Panc1 (cell line): ENCODE measurements around the gene FBLN1. TPM values are rescaled to one million over a fixed set of nuclear protein-coding genes. Genes with fewer than 3 reads are reported as not detected.

Experiments
- ATAC-seq: fragments of 200-7000 bp; cut with Tn5 transposase; 2 replicates; pipeline ENCODE4 v1.9.1; 2020; ENCODE audit warnings: mild to moderate bottlenecking, moderate library complexity
- BruUV-seq: library from RNA; stranded (reverse); fragments of 400-500 nt; replicated peaks from 2 replicates; lab custom pipeline; 2021; lab: Mats Ljungman, UMichigan
- CTCF ChIA-PET: fragments of 300-600 bp; sonication (Branson Sonifier 250); formaldehyde crosslinking; loops from one replicate; lab custom pipeline; 2022; ENCODE audit warnings: antibody characterized with exemption; lab: Charles Lee
- POLR2A ChIA-PET: fragments of 300-600 bp; sonication (Branson Sonifier 250); formaldehyde crosslinking; loops from one replicate; lab custom pipeline; 2022; ENCODE audit warnings: antibody characterized with exemption; lab: Charles Lee
- DNase-seq: peaks from one replicate; pipeline ENCODE4 v3.0.0-alpha.2; 2010; ENCODE audit warnings: low read depth, low spot score
- H3K27ac ChIP-seq: 2 replicates; pipeline ENCODE4 v1.5.1; 2011; ENCODE audit warnings: mild to moderate bottlenecking, low read length, inconsistent platforms
- H3K27me3 ChIP-seq: fragments of 200-500 bp; sonication (Bioruptor generic); 2 replicates; pipeline ENCODE4 v1.6.0; 2014; ENCODE audit warnings: low read length, inconsistent platforms; ENCODE audit not compliant: control insufficient read depth, insufficient read depth
- H3K36me3 ChIP-seq: fragments of 200-500 bp; sonication (Bioruptor generic); 2 replicates; pipeline ENCODE4 v1.5.1; 2014; ENCODE audit warnings: inconsistent platforms, mild to moderate bottlenecking, low read length, moderate library complexity; ENCODE audit not compliant: control insufficient read depth, insufficient read depth
- H3K4me1 ChIP-seq: 2 replicates; pipeline ENCODE4 v1.5.1; 2011; ENCODE audit warnings: inconsistent platforms, mild to moderate bottlenecking, low read length, moderate library complexity; ENCODE audit not compliant: control insufficient read depth, insufficient read depth
- H3K4me3 ChIP-seq, 2 experiments: 2 replicates each; pipeline ENCODE4 v1.5.1; 2011 to 2012; ENCODE audit warnings: low read depth in 2 of 2, low read length in 2 of 2, mild to moderate bottlenecking in 2 of 2, inconsistent platforms in 1 of 2, moderate library complexity in 1 of 2
- H3K9me3 ChIP-seq: fragments of 200-500 bp; sonication (Bioruptor generic); 2 replicates; pipeline ENCODE4 v1.5.1; 2014; ENCODE audit warnings: low read depth, mild to moderate bottlenecking, inconsistent platforms, low read length, moderate library complexity; ENCODE audit not compliant: control insufficient read depth, insufficient read depth
- POLR2AphosphoS5 ChIP-seq: IDR thresholded peaks from 2 replicates; pipeline ENCODE4 v1.6.1; 2012; ENCODE audit warnings: mild to moderate bottlenecking, low read depth, low read length, moderate library complexity
- SIN3A ChIP-seq: IDR thresholded peaks from 2 replicates; pipeline ENCODE4 v1.6.1; 2012; ENCODE audit warnings: low read depth, mild to moderate bottlenecking, low read length, moderate library complexity, borderline replicate concordance; ENCODE audit not compliant: insufficient read depth
- TCF7L2 ChIP-seq: IDR thresholded peaks from 2 replicates; pipeline ENCODE4 v1.6.1; 2011; ENCODE audit warnings: mild to moderate bottlenecking, low read depth, low read length, inconsistent platforms
- in situ Hi-C: cut with HindIII; loops from 2 replicates; pipeline ENCODE4 v1.10.0; 2016; ENCODE audit warnings: low sequenced_read_pairs, low pct_unique_long_range_greater_than_20kb
- intact Hi-C: fragments of 100-400 bp; cut with micrococcal nuclease; formaldehyde crosslinking; loops from one replicate; pipeline ENCODE4 v1.10.0; 2022; ENCODE audit not compliant: unreplicated experiment
- total RNA-seq: library from RNA; stranded (reverse); gene quantifications from one replicate; pipeline ENCODE4 v1.2.1, GENCODE V29; 2021; ENCODE audit not compliant: unreplicated experiment
- TF ChIP-seq, protein P1 (sequence below): fragments of 450-650 bp; IDR thresholded peaks from 2 replicates; pipeline ENCODE4 v1.5.1; 2017; ENCODE audit warnings: mild to moderate bottlenecking
- TF ChIP-seq, protein P2 (sequence below), 2 experiments: IDR thresholded peaks; 2 replicates each; pipeline ENCODE4 v1.6.1; 2011 to 2012; ENCODE audit warnings: low read depth in 2 of 2, control low read depth in 1 of 2, low read length in 1 of 2, mild to moderate bottlenecking in 1 of 2, moderate library complexity in 1 of 2; ENCODE audit not compliant: insufficient read depth in 1 of 2

The FBLN1 gene
- total RNA-seq, 1 experiment from 2014 or later = 143 TPM

DNA sequence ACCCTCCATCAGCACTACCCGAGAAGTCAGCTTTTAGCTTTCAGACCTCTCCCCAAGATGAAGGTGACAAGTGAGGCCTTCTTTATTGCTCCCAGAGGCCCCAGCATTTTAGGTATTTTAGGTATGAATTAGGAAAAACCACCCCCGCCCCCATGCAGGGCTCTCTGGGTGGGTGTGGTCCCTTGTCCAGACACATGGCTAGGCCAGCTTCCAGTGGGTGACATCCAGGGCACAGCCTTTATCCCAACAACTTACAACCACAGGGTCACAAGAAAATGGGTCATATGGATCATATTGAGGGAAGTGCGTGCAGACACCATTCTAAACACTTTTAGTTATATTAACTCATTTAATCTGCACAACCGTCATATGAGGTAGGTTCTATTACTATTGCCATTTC, 47.1 kb upstream of the FBLN1 start:
- CTCF ChIA-PET = no interaction called here

DNA sequence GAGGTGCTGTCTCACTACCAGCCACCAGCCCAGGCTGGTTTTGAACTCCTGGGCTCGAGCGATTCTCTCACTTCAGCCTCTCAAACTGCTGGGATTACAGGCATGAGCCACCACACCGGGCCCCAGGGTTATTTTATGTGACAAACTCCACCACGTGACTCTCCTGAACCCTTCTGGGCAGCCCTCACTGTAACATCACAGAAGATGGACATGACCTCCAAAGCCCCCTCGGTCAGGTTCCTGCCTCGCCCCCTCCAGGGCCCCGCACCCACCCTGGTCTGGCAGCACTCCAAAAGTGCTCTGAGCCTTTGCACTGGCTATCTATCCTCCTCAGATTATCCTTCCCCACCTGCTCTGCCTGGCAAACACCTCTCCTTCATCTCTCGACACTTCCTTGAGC, 45.9 kb upstream of the FBLN1 start:
- no peak overlapping the region for H3K4me3 ChIP-seq
- H3K27me3 ChIP-seq = no peaks in the 10 kb centered on the region
- POLR2A ChIA-PET = no interaction called here
- no peaks in the 10 kb centered on the region for H3K9me3 ChIP-seq
- no TSS peak for BruUV-seq
- no peak for ATAC-seq
- in situ Hi-C loops = no loop called here
- CTCF ChIA-PET = no interaction called here
- TF ChIP-seq TCF7L2 (no peak), SIN3A (no peak), POLR2AphosphoS5 (no peak)
- TF ChIP-seq, protein P1, sequence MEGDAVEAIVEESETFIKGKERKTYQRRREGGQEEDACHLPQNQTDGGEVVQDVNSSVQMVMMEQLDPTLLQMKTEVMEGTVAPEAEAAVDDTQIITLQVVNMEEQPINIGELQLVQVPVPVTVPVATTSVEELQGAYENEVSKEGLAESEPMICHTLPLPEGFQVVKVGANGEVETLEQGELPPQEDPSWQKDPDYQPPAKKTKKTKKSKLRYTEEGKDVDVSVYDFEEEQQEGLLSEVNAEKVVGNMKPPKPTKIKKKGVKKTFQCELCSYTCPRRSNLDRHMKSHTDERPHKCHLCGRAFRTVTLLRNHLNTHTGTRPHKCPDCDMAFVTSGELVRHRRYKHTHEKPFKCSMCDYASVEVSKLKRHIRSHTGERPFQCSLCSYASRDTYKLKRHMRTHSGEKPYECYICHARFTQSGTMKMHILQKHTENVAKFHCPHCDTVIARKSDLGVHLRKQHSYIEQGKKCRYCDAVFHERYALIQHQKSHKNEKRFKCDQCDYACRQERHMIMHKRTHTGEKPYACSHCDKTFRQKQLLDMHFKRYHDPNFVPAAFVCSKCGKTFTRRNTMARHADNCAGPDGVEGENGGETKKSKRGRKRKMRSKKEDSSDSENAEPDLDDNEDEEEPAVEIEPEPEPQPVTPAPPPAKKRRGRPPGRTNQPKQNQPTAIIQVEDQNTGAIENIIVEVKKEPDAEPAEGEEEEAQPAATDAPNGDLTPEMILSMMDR = no peak
- TF ChIP-seq, protein P2, sequence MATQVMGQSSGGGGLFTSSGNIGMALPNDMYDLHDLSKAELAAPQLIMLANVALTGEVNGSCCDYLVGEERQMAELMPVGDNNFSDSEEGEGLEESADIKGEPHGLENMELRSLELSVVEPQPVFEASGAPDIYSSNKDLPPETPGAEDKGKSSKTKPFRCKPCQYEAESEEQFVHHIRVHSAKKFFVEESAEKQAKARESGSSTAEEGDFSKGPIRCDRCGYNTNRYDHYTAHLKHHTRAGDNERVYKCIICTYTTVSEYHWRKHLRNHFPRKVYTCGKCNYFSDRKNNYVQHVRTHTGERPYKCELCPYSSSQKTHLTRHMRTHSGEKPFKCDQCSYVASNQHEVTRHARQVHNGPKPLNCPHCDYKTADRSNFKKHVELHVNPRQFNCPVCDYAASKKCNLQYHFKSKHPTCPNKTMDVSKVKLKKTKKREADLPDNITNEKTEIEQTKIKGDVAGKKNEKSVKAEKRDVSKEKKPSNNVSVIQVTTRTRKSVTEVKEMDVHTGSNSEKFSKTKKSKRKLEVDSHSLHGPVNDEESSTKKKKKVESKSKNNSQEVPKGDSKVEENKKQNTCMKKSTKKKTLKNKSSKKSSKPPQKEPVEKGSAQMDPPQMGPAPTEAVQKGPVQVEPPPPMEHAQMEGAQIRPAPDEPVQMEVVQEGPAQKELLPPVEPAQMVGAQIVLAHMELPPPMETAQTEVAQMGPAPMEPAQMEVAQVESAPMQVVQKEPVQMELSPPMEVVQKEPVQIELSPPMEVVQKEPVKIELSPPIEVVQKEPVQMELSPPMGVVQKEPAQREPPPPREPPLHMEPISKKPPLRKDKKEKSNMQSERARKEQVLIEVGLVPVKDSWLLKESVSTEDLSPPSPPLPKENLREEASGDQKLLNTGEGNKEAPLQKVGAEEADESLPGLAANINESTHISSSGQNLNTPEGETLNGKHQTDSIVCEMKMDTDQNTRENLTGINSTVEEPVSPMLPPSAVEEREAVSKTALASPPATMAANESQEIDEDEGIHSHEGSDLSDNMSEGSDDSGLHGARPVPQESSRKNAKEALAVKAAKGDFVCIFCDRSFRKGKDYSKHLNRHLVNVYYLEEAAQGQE (IDR thresholded peaks at IDR 0.05; ENCODE audit: insufficient read depth in 1 of 2, low read depth in 2 of 2, low read length in 1 of 2) = no peak
- H3K4me1 ChIP-seq = no peaks in the 10 kb centered on the region
- H3K36me3 ChIP-seq = no peaks in the 10 kb centered on the region
- DNase-seq = no peak
- intact Hi-C loops = no loop called here
- no peak overlapping the region for H3K27ac ChIP-seq

More for the DNA sequence above, 47.1 kb upstream of the FBLN1 start:
- H3K27me3 ChIP-seq = no peaks in the 10 kb centered on the region
- no TSS peak for BruUV-seq
- no peak overlapping the region for H3K4me3 ChIP-seq
- no peak for ATAC-seq
- no peaks in the 10 kb centered on the region for H3K36me3 ChIP-seq
- no peaks in the 10 kb centered on the region for H3K4me1 ChIP-seq
- H3K9me3 ChIP-seq = no peaks in the 10 kb centered on the region
- intact Hi-C loops = no loop called here
- DNase-seq = no peak
- in situ Hi-C loops = no loop called here
- TF ChIP-seq, protein P1 = no peak
- TF ChIP-seq TCF7L2 (no peak), SIN3A (no peak), POLR2AphosphoS5 (no peak)
- TF ChIP-seq, protein P2 (IDR thresholded peaks at IDR 0.05; ENCODE audit: insufficient read depth in 1 of 2, low read depth in 2 of 2, low read length in 1 of 2) = no peak
- no peak overlapping the region for H3K27ac ChIP-seq
- POLR2A ChIA-PET = no interaction called here
